Keratinocyte (primary cell): Measurements from ENCODE around the gene ALG3.

Experiments used
- EZH2 ChIP-seq: IDR thresholded peaks from one replicate; pipeline ENCODE4 v1.6.1; 2012; ENCODE audit warnings: inconsistent platforms, mild to moderate bottlenecking, low read length, moderate library complexity
- TF ChIP-seq, protein P1 (sequence below), 3 experiments: IDR thresholded peaks in 1 of 3; conservative IDR thresholded peaks in 1 of 3; optimal IDR thresholded peaks in 1 of 3; 2 replicates in 2 of 3; 3 replicates in 1 of 3; pipeline versions ENCODE3 to v1.5.1; 2011; ENCODE audit warnings: low read length in 3 of 3, mild to moderate bottlenecking in 3 of 3, moderate library complexity in 2 of 3, control low read depth in 1 of 3, inconsistent platforms in 1 of 3; ENCODE audit not compliant: insufficient read depth in 2 of 3; ENCODE audit errors: extremely low read depth in 1 of 3

DNA sequence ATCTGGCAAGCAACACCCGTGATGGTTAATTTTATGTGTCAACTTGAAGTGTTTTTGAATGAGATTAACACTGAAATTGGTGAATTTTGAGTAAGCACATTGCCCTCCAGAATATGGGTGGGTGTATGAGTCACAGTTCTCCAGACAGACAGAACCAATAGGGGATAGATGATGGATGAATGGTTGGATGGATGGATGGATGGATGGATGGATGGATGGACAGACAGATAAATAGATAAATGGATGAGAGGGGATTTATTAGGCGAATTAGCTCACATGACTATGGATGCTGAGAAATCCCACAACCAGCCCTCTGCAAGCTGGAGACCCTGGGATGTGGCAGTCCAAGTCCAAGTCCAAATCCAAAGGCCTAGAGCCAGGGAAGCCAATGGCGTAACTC, 24.8 kb downstream of the ALG3 start:
- TF ChIP-seq, protein P1, sequence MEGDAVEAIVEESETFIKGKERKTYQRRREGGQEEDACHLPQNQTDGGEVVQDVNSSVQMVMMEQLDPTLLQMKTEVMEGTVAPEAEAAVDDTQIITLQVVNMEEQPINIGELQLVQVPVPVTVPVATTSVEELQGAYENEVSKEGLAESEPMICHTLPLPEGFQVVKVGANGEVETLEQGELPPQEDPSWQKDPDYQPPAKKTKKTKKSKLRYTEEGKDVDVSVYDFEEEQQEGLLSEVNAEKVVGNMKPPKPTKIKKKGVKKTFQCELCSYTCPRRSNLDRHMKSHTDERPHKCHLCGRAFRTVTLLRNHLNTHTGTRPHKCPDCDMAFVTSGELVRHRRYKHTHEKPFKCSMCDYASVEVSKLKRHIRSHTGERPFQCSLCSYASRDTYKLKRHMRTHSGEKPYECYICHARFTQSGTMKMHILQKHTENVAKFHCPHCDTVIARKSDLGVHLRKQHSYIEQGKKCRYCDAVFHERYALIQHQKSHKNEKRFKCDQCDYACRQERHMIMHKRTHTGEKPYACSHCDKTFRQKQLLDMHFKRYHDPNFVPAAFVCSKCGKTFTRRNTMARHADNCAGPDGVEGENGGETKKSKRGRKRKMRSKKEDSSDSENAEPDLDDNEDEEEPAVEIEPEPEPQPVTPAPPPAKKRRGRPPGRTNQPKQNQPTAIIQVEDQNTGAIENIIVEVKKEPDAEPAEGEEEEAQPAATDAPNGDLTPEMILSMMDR (optimal IDR thresholded peaks at IDR 0.05 in 1 of 3, IDR thresholded peaks at IDR 0.05 in 1 of 3, conservative IDR thresholded peaks at IDR 0.05 in 1 of 3; ENCODE audit: extremely low read depth in 1 of 3, insufficient read depth in 2 of 3, low read length in 3 of 3): no peak
- no peak for TF ChIP-seq EZH2
